Measurements from ENCODE around the gene RSRC1. TPM values are rescaled to one million over a fixed set of nuclear protein-coding genes. Genes with fewer than 3 reads are reported as not detected.

Gene RSRC1
- total and polyA plus RNA-seq, 2 of the 13 experiments (the other 11 are each of a cell fraction or from before 2014, with no cell fraction given), result 4.9 to 63.0 TPM

GRCh38 chr3:158097593-158098308, 12.1 kb upstream of the RSRC1 start (continued):
- TF ChIP-seq POGK (CRISPR knock-in tag; conservative IDR thresholded peaks at IDR 0.05), result peak; percentile 81; the same call in 1 of the 2 replicates
- no peak for TF ChIP-seq ZBTB46 (CRISPR knock-in tag; IDR thresholded peaks at IDR 0.05; ENCODE audit: borderline replicate concordance)
- no peak for TF ChIP-seq USF2 (IDR thresholded peaks at IDR 0.05; ENCODE audit: low read depth, low read length)
- TF ChIP-seq USF2 (CRISPR knock-in tag; IDR thresholded peaks at IDR 0.05; ENCODE audit: borderline replicate concordance), result peak; percentile 48; the same call in 1 of the 2 replicates
- TF ChIP-seq ZBTB8A (CRISPR knock-in tag; IDR thresholded peaks at IDR 0.05; ENCODE audit: borderline replicate concordance, low read depth), result no peak
- no peak for TF ChIP-seq BCLAF1 (IDR thresholded peaks at IDR 0.05)
- TF ChIP-seq POGZ (CRISPR knock-in tag; IDR thresholded peaks at IDR 0.05), result peak; percentile 79
- TF ChIP-seq ZBTB14 (CRISPR knock-in tag; IDR thresholded peaks at IDR 0.05), result peak; percentile 69
- TF ChIP-seq SMAD1 (CRISPR knock-in tag; IDR thresholded peaks at IDR 0.05; ENCODE audit: borderline replicate concordance, low read depth), result no peak; the same call in 1 of the 2 replicates
- TF ChIP-seq NFKB2 (CRISPR knock-in tag; IDR thresholded peaks at IDR 0.05; ENCODE audit: borderline replicate concordance), result peak; percentile 98
- TF ChIP-seq KDM4B (CRISPR knock-in tag; IDR thresholded peaks at IDR 0.05), result no peak
- no peak for TF ChIP-seq ZNF841 (CRISPR knock-in tag; IDR thresholded peaks at IDR 0.05; ENCODE audit: borderline replicate concordance)
- TF ChIP-seq ZSCAN21 (CRISPR knock-in tag; IDR thresholded peaks at IDR 0.05; ENCODE audit: borderline replicate concordance), result peak; percentile 97; the same call in 1 of the 2 replicates
- TF ChIP-seq SKI (IDR thresholded peaks at IDR 0.05; ENCODE audit: partially characterized antibody), result no peak
- no peak for TF ChIP-seq CCAR2 (optimal IDR thresholded peaks at IDR 0.05; ENCODE audit: low read depth, low read length)
- TF ChIP-seq ZNF414 (CRISPR knock-in tag; IDR thresholded peaks at IDR 0.05), result no peak
- peak; percentile 87; the same call in 1 of the 2 replicates for TF ChIP-seq ZNF430 (CRISPR knock-in tag; IDR thresholded peaks at IDR 0.05)
- no peak for TF ChIP-seq HOXA7 (CRISPR knock-in tag; IDR thresholded peaks at IDR 0.05)

Data from HepG2 (cell line).